Measurements from ENCODE around the gene ZNF423. TPM values are rescaled to one million over a fixed set of nuclear protein-coding genes. Genes with fewer than 3 reads are reported as not detected.
"Not testable (repeated sequence)": the region's sequence is repeated elsewhere in the genome, so short reads cannot be mapped to it uniquely, and the experiment has no call there.

Gene ZNF423
- total and polyA plus RNA-seq, 2 experiments from 2014 or later: 12.3 to 22.2 TPM

- no peak overlapping the region for H3K4me3 ChIP-seq
- no peaks in the 10 kb centered on the region for H3K9me3 ChIP-seq (ENCODE audit: low read depth)
- TF ChIP-seq CTCF (IDR thresholded peaks at IDR 0.05; ENCODE audit: low read depth, low read length): no peak
- no peaks in the 10 kb centered on the region for H3K27me3 ChIP-seq
- H3K4me1 ChIP-seq (ENCODE audit: low read depth): peaks cover 7% of the 10 kb centered on the region
- peak in 1 of 2 donors; percentile 18 for DNase-seq (ENCODE audit: low read depth in 1 of 2, low spot score in 1 of 2)
- no peaks in the 10 kb centered on the region for H3K36me3 ChIP-seq
- no peak overlapping the region for H3K27ac ChIP-seq
These were observed 28.4 kb upstream of the ZNF423 start for GRCh38 chr16:49884033-49885015.

GRCh38 chr16:49883076-49884014 is 27.4 kb upstream of the ZNF423 start:
- H3K4me3 ChIP-seq: no peak overlapping the region
- H3K9me3 ChIP-seq (ENCODE audit: low read depth): no peaks in the 10 kb centered on the region
- H3K4me1 ChIP-seq (ENCODE audit: low read depth): peaks cover 7% of the 10 kb centered on the region
- no peak for DNase-seq (ENCODE audit: low read depth in 1 of 2, low spot score in 1 of 2)
- H3K27me3 ChIP-seq: no peaks in the 10 kb centered on the region
- TF ChIP-seq CTCF (IDR thresholded peaks at IDR 0.05; ENCODE audit: low read depth, low read length): no peak
- no peak overlapping the region for H3K27ac ChIP-seq
- H3K36me3 ChIP-seq: no peaks in the 10 kb centered on the region

- H3K9me3 ChIP-seq (ENCODE audit: low read depth): no peaks in the 10 kb centered on the region
- H3K4me3 ChIP-seq: no peak overlapping the region
- no peaks in the 10 kb centered on the region for H3K36me3 ChIP-seq
- no peak for DNase-seq (ENCODE audit: low read depth in 1 of 2, low spot score in 1 of 2)
- no peak for TF ChIP-seq CTCF (IDR thresholded peaks at IDR 0.05; ENCODE audit: low read depth, low read length)
- H3K27ac ChIP-seq: no peak overlapping the region
- H3K27me3 ChIP-seq: no peaks in the 10 kb centered on the region
- peaks cover 7% of the 10 kb centered on the region for H3K4me1 ChIP-seq (ENCODE audit: low read depth)
These were observed 26.0 kb upstream of the ZNF423 start for GRCh38 chr16:49881890-49882289.

GRCh38 chr16:49878540-49878939 is 22.6 kb upstream of the ZNF423 start:
- not testable (repeated sequence) for H3K27ac ChIP-seq; H3K36me3 ChIP-seq; H3K4me3 ChIP-seq; H3K4me1 ChIP-seq (ENCODE audit: low read depth); H3K27me3 ChIP-seq; DNase-seq (ENCODE audit: low read depth in 1 of 2, low spot score in 1 of 2); H3K9me3 ChIP-seq (ENCODE audit: low read depth)

- Histone ChIP-seq H3K27ac (no peak overlapping the region), H3K9me3 (ENCODE audit: low read depth) (no peaks in the 10 kb centered on the region), H3K27me3 (no peaks in the 10 kb centered on the region), H3K36me3 (no peaks in the 10 kb centered on the region), H3K4me1 (ENCODE audit: low read depth) (no peaks in the 10 kb centered on the region), H3K4me3 (no peak overlapping the region)
- peak; percentile 89 for TF ChIP-seq CTCF (IDR thresholded peaks at IDR 0.05; ENCODE audit: low read depth, low read length)
- peak; percentile 71 to 76 for DNase-seq (ENCODE audit: low read depth in 1 of 2, low spot score in 1 of 2)
These were observed 20.8 kb upstream of the ZNF423 start for GRCh38 chr16:49876716-49877129.
